Suprapubic skin (tissue), 4 donors: ENCODE results near the gene COMMD1. TPM values are rescaled to one million over a fixed set of nuclear protein-coding genes. Genes with fewer than 3 reads are reported as not detected.

Experiments used
- DNase-seq, 2 donors: peaks; one replicate each; pipeline ENCODE4 v3.0.0-alpha.2; 2019; ENCODE audit warnings: low spot score in 2 of 2
- H3K27ac ChIP-seq: fragments of 200-600 bp; sonication (generic); one replicate; pipeline ENCODE4 v1.5.1; 2019
- H3K27me3 ChIP-seq: fragments of 200-600 bp; sonication (generic); one replicate; pipeline ENCODE4 v1.5.1; 2019
- H3K36me3 ChIP-seq: fragments of 200-600 bp; sonication (generic); one replicate; pipeline ENCODE4 v1.5.1; 2019
- H3K4me1 ChIP-seq: fragments of 200-600 bp; sonication (generic); one replicate; pipeline ENCODE4 v1.5.1; 2019
- H3K4me3 ChIP-seq: fragments of 200-600 bp; sonication (generic); one replicate; pipeline ENCODE4 v1.5.1; 2019; ENCODE audit warnings: mild to moderate bottlenecking
- H3K9me3 ChIP-seq: fragments of 200-600 bp; sonication (generic); one replicate; pipeline ENCODE4 v1.5.1; 2019
- EP300 ChIP-seq: sonication (generic); formaldehyde crosslinking; IDR thresholded peaks from one replicate; pipeline ENCODE4 v1.6.1; 2017; ENCODE audit warnings: antibody characterized with exemption
- POLR2A ChIP-seq, 2 donors: fragments of 450-650 bp; IDR thresholded peaks; one replicate each; pipeline ENCODE4 v1.6.1; 2017; ENCODE audit warnings: antibody characterized with exemption in 2 of 2, mild to moderate bottlenecking in 2 of 2, moderate library complexity in 2 of 2
- POLR2AphosphoS5 ChIP-seq, 3 donors: sonication (generic); formaldehyde crosslinking; IDR thresholded peaks; one replicate each; pipeline ENCODE4 v1.6.1; 2017; ENCODE audit warnings: antibody characterized with exemption in 3 of 3
- WGBS: methylation state at CpG from one replicate; pipeline ENCODE4 v1.1.5; 2018; 5-methylcytosine and 5-hydroxymethylcytosine counted together
- total RNA-seq, 4 donors: library from RNA; depleted of rRNA; stranded (reverse); fragments of >200 nt; gene quantifications; one replicate each; pipeline ENCODE4 v1.1.0, GENCODE V29; 2016
- TF ChIP-seq, protein P1 (sequence below), 2 donors: fragments of 200-600 bp in 1 of 2; fragments of 450-650 bp in 1 of 2; sonication (generic) in 1 of 2; IDR thresholded peaks; one replicate each; pipeline ENCODE4 v1.5.1; 2016 to 2019; ENCODE audit warnings: antibody characterized with exemption in 2 of 2, mild to moderate bottlenecking in 1 of 2, moderate library complexity in 1 of 2

The COMMD1 gene
- total RNA-seq, 4 donors from 2014 or later, result 45.6 to 64.3 (median 57.7) TPM

DNA sequence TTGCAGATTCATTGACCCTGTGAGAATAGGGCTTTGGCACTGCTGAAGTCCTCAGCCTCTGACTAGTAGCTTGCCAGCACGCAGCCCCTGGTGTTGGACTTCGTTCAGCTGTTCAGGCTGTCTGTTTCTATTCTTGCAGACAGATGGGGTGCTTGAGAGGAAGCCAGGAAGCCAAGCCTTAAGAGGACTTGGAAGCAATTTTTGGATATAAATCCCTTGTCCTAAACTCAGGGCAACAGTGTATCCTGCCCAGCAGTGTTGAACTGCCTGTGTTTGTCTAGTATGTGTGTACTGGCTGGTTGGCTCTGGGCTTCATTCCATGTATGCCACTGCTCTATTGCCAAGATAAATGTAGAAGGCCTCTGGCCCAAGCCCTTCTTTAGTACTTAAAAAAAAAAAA, 108.6 kb downstream of the COMMD1 start:
- no peak overlapping the region for H3K27ac ChIP-seq
- WGBS, result 15% methylated on average over 2 of the region's 2 CpGs

DNA sequence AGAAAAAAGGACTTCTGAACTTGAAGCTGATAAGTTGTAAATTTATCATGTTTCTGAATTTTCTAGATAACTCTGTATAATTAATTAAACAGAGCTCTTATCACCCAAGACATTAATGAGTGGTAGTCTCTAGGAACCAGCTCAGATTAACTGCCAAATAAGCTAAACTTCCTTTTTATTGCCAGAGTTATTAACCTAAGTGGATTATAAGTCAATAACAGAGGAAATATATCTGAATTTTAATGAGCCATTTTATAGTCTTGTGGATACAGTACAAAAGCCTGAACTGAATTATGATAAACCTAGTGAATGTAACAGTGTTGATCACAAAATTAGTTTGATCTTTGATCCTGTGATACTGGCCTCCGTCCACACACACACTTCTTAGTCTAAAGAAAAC, 111.5 kb downstream of the COMMD1 start:
- peaks cover 6% of the 10 kb centered on the region for H3K36me3 ChIP-seq
- H3K4me1 ChIP-seq, result peaks cover 8% of the 10 kb centered on the region
- no peak for DNase-seq
- no peak overlapping the region for H3K4me3 ChIP-seq
- H3K9me3 ChIP-seq, result no peaks in the 10 kb centered on the region
- no peak overlapping the region for H3K27ac ChIP-seq
- no peak for TF ChIP-seq EP300
- TF ChIP-seq POLR2AphosphoS5 (IDR thresholded peaks at IDR 0.05), result no peak
- no peak for TF ChIP-seq POLR2A (IDR thresholded peaks at IDR 0.05)
- WGBS, result 93% methylated on average over 1 of the region's 1 CpG
- H3K27me3 ChIP-seq, result no peaks in the 10 kb centered on the region

More for the DNA sequence above, 108.6 kb downstream of the COMMD1 start:
- no peak for TF ChIP-seq POLR2AphosphoS5 (IDR thresholded peaks at IDR 0.05)
- Histone ChIP-seq H3K4me1 (peaks cover 8% of the 10 kb centered on the region), H3K9me3 (no peaks in the 10 kb centered on the region), H3K4me3 (no peak overlapping the region), H3K36me3 (no peaks in the 10 kb centered on the region), H3K27me3 (no peaks in the 10 kb centered on the region)
- DNase-seq, result no peak

DNA sequence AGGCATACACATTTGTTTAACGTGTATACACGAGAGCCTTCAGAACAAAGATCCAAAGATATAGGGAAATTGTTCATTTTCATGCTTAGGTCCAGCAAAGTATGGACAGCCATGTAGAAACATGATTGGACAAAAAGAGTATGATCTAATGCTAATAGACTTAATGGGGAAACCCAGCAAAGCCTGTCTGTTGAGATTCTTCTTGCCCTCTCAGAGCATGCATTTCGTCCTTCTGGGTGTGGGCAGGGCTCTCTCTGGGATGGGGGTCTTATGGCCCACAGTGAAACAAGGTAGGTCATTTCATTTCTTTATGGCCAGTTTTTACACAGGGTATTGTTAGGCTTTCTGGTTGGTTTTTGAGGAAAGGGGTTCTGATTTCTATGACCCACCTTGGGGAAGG, 124.4 kb downstream of the COMMD1 start:
- H3K4me1 ChIP-seq, result no peaks in the 10 kb centered on the region
- H3K27ac ChIP-seq, result no peak overlapping the region
- DNase-seq, result no peak
- H3K4me3 ChIP-seq, result no peak overlapping the region
- H3K27me3 ChIP-seq, result no peaks in the 10 kb centered on the region
- H3K9me3 ChIP-seq, result no peaks in the 10 kb centered on the region
- no peaks in the 10 kb centered on the region for H3K36me3 ChIP-seq
- WGBS, result 89% methylated on average over 3 of the region's 3 CpGs
- TF ChIP-seq POLR2A (IDR thresholded peaks at IDR 0.05), result no peak
- no peak for TF ChIP-seq POLR2AphosphoS5 (IDR thresholded peaks at IDR 0.05)
- TF ChIP-seq, protein P1, sequence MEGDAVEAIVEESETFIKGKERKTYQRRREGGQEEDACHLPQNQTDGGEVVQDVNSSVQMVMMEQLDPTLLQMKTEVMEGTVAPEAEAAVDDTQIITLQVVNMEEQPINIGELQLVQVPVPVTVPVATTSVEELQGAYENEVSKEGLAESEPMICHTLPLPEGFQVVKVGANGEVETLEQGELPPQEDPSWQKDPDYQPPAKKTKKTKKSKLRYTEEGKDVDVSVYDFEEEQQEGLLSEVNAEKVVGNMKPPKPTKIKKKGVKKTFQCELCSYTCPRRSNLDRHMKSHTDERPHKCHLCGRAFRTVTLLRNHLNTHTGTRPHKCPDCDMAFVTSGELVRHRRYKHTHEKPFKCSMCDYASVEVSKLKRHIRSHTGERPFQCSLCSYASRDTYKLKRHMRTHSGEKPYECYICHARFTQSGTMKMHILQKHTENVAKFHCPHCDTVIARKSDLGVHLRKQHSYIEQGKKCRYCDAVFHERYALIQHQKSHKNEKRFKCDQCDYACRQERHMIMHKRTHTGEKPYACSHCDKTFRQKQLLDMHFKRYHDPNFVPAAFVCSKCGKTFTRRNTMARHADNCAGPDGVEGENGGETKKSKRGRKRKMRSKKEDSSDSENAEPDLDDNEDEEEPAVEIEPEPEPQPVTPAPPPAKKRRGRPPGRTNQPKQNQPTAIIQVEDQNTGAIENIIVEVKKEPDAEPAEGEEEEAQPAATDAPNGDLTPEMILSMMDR (IDR thresholded peaks at IDR 0.05), result no peak
- TF ChIP-seq EP300, result no peak

DNA sequence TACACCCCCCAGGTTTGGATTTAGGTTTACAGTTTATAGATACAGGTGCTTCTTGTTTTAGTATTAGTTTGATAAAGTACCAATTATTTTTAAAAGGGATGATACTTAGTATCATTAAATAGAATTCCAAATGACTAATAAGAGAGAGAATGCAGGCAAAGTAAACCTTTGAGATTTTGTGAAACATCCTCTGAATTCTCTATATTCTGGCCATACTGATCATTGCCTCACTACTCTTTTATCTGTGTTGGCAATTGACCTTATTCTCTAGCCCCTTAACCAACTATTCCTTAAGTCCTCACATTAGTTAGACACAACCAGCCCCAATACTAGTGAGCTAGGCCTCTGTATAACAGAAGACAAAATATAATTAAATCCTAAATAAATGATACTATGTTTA, 125.4 kb downstream of the COMMD1 start:
- Histone ChIP-seq H3K36me3 (no peaks in the 10 kb centered on the region), H3K27ac (no peak overlapping the region), H3K4me3 (no peak overlapping the region), H3K4me1 (no peaks in the 10 kb centered on the region), H3K27me3 (no peaks in the 10 kb centered on the region), H3K9me3 (no peaks in the 10 kb centered on the region)
- no peak for DNase-seq
- TF ChIP-seq POLR2AphosphoS5 (IDR thresholded peaks at IDR 0.05) (no peak), POLR2A (IDR thresholded peaks at IDR 0.05) (no peak), EP300 (no peak)
- TF ChIP-seq, protein P1 (IDR thresholded peaks at IDR 0.05), result no peak

DNA sequence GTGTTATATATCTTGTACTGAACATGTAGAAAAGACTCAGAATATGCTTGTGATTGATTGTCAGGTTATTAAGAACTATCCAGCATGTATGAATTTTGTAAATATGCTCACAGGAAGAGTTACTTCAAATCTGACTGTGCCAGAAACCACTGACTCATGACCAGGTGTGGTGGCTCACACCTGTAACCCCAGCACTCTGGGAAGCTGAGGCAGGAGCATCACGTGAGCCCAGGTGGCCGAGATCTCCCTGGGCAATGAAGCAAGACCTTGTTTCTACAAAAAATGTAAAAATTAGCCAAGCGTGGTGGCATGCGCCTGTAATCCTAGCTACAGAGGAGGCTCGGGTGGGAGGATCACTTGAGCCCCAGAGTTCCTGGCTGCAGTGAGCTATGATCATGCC, 126.6 kb downstream of the COMMD1 start:
- Histone ChIP-seq H3K9me3 (no peaks in the 10 kb centered on the region), H3K4me1 (no peaks in the 10 kb centered on the region), H3K4me3 (no peak overlapping the region), H3K27me3 (no peaks in the 10 kb centered on the region), H3K27ac (no peak overlapping the region), H3K36me3 (no peaks in the 10 kb centered on the region)
- TF ChIP-seq POLR2AphosphoS5 (IDR thresholded peaks at IDR 0.05) (no peak), EP300 (no peak), POLR2A (IDR thresholded peaks at IDR 0.05) (no peak)
- TF ChIP-seq, protein P1 (IDR thresholded peaks at IDR 0.05), result no peak
- no peak for DNase-seq
- 93% methylated on average over 5 of the region's 5 CpGs for WGBS

DNA sequence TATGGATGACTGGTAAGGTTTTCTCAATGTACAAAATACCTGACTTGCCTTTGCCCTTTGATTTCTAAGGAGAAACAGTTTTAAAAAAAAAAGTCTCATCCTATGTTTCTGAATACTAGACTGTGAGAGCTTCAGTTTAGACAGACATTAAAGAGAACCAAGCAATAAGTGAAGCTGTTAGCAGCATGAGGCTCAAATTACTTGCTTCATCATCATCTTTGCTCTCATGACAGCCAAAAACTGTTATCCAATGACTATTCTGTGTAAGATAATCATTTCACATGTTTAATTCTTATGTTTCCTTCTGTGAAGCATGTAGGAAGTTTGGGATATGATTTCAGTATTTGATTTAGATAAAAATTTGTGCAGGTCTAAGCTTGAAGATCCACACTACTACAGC, 129.2 kb downstream of the COMMD1 start:
- Histone ChIP-seq H3K36me3 (no peaks in the 10 kb centered on the region), H3K27ac (no peak overlapping the region), H3K9me3 (no peaks in the 10 kb centered on the region), H3K27me3 (no peaks in the 10 kb centered on the region), H3K4me3 (no peak overlapping the region), H3K4me1 (no peaks in the 10 kb centered on the region)
- DNase-seq, result no peak
- TF ChIP-seq EP300, result no peak
- no peak for TF ChIP-seq POLR2A (IDR thresholded peaks at IDR 0.05)
- TF ChIP-seq POLR2AphosphoS5 (IDR thresholded peaks at IDR 0.05), result no peak
- TF ChIP-seq, protein P1 (IDR thresholded peaks at IDR 0.05), result no peak
